Spinal cord (tissue), 10 donors: ENCODE data around the gene CAMSAP3. TPM values are rescaled to one million over a fixed set of nuclear protein-coding genes. Genes with fewer than 3 reads are reported as not detected.

Source experiments
- DNase-seq, 6 donors: peaks; one replicate each; pipeline versions ENCODE4 v3.0.0 to v3.0.0-alpha.2; 2013 to 2015; ENCODE audit warnings: low spot score in 6 of 6, low read depth in 4 of 6
- H3K27ac ChIP-seq: one replicate; pipeline ENCODE4 v1.5.1; 2013; ENCODE audit warnings: low read depth, low read length, control low read depth
- H3K27me3 ChIP-seq: one replicate; pipeline ENCODE4 v1.6.1; 2013; ENCODE audit warnings: low read length; ENCODE audit not compliant: control insufficient read depth, insufficient read depth
- H3K36me3 ChIP-seq: one replicate; pipeline ENCODE4 v1.6.1; 2013; ENCODE audit warnings: low read length; ENCODE audit not compliant: control insufficient read depth, insufficient read depth
- H3K4me1 ChIP-seq: one replicate; pipeline ENCODE4 v1.6.1; 2013; ENCODE audit warnings: low read length; ENCODE audit not compliant: control insufficient read depth, insufficient read depth
- H3K4me3 ChIP-seq: one replicate; pipeline ENCODE4 v1.5.1; 2013; ENCODE audit warnings: low read depth, low read length, control low read depth
- H3K9me3 ChIP-seq: one replicate; pipeline ENCODE4 v1.6.1; 2013; ENCODE audit warnings: low read length; ENCODE audit not compliant: control insufficient read depth, insufficient read depth
- WGBS: methylation state at CpG from one replicate; pipeline ENCODE4 v1.1.5; 2013; ENCODE audit warnings: missing lambda C conversion rate; ENCODE audit not compliant: insufficient coverage; 5-methylcytosine and 5-hydroxymethylcytosine counted together
- long read RNA-seq, 4 donors: transcript quantifications; one replicate each; lab custom pipeline, GENCODE V29; 2026
- polyA plus RNA-seq, 2 donors: library from polyadenylated mRNA; unstranded; fragments of 120-200 nt; gene quantifications; one replicate each; pipeline ENCODE4 v1.2.1, GENCODE V29; 2013; ENCODE audit not compliant: insufficient read length in 2 of 2
- total RNA-seq, 2 donors: library from RNA; depleted of rRNA in 1 of 2; stranded (reverse); fragments of 120-200 nt in 1 of 2; fragments of >200 nt in 1 of 2; gene quantifications; one replicate each; pipeline versions ENCODE4 v1.2.3 to v1.2.4, GENCODE V29; 2013 to 2014
- donor health status: healthy.

The CAMSAP3 gene, protein sequence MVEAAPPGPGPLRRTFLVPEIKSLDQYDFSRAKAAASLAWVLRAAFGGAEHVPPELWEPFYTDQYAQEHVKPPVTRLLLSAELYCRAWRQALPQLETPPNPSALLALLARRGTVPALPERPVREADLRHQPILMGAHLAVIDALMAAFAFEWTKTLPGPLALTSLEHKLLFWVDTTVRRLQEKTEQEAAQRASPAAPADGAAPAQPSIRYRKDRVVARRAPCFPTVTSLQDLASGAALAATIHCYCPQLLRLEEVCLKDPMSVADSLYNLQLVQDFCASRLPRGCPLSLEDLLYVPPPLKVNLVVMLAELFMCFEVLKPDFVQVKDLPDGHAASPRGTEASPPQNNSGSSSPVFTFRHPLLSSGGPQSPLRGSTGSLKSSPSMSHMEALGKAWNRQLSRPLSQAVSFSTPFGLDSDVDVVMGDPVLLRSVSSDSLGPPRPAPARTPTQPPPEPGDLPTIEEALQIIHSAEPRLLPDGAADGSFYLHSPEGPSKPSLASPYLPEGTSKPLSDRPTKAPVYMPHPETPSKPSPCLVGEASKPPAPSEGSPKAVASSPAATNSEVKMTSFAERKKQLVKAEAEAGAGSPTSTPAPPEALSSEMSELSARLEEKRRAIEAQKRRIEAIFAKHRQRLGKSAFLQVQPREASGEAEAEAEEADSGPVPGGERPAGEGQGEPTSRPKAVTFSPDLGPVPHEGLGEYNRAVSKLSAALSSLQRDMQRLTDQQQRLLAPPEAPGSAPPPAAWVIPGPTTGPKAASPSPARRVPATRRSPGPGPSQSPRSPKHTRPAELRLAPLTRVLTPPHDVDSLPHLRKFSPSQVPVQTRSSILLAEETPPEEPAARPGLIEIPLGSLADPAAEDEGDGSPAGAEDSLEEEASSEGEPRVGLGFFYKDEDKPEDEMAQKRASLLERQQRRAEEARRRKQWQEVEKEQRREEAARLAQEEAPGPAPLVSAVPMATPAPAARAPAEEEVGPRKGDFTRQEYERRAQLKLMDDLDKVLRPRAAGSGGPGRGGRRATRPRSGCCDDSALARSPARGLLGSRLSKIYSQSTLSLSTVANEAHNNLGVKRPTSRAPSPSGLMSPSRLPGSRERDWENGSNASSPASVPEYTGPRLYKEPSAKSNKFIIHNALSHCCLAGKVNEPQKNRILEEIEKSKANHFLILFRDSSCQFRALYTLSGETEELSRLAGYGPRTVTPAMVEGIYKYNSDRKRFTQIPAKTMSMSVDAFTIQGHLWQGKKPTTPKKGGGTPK
- 1 to 10 TPM; 4.9 to 7.9 TPM for total RNA-seq
- polyA plus RNA-seq: 10 to 100 TPM; 41.4 to 45.8 TPM
- long read RNA-seq, donor 1, partial matches to known transcripts: 6 of 6 reads
- long read RNA-seq, donor 1, other reads (novel, unspliced or antisense): 0 of 6 reads
- long read RNA-seq, donor 2, partial matches to known transcripts: 6 of 7 reads
- long read RNA-seq, donor 2, other reads (novel, unspliced or antisense): 0 of 7 reads
- long read RNA-seq, donor 3, partial matches to known transcripts: 12 of 18 reads
- long read RNA-seq, donor 3, other reads (novel, unspliced or antisense): 5 of 18 reads
- long read RNA-seq, donor 4, partial matches to known transcripts: 73 of 92 reads
- long read RNA-seq, donor 4, other reads (novel, unspliced or antisense): 19 of 92 reads

GRCh38 chr19:7595466-7596133, at the start of gene CAMSAP3:
TSS of gene CAMSAP3 (plus strand) at chr19:7595863. CDS start at chr19:7596003, 140 bp downstream.
- peak; percentile 13 to 94 (median 50) for DNase-seq
- under 1% methylated on average over 72 of the region's 78 CpGs for WGBS

DNA sequence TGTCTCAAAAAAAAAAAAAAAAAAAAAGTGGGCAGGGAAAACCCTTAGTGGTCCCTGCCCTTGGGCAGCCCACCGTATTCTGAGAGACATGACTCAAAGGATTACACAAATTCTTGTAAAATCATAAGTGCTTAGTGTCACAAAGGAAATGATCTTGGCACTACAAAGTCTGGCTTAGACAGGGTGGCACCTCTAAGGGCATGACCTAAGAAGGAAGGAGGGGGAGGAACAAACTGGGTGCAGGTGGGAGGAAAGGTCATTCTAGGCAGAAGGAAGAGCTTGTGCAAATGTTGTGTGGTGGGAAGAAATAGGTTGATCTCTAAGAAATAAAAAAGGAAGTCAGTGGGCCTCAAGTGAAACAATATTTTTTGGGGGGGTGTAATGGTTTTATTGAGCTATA, 49.8 kb upstream of the CAMSAP3 start:
- Histone ChIP-seq H3K36me3 (peaks cover 60% of the 10 kb centered on the region), H3K27ac (no peak overlapping the region), H3K27me3 (no peaks in the 10 kb centered on the region), H3K4me1 (peaks cover 6% of the 10 kb centered on the region), H3K4me3 (no peak overlapping the region), H3K9me3 (no peaks in the 10 kb centered on the region)
- 100% methylated on average over 1 of the region's 1 CpG for WGBS
- DNase-seq: no peak

More at GRCh38 chr19:7595466-7596133, at the start of gene CAMSAP3:
- H3K9me3 ChIP-seq: no peaks in the 10 kb centered on the region
- peaks cover 16% of the 10 kb centered on the region for H3K4me1 ChIP-seq
- H3K4me3 ChIP-seq: peak within 1 kb of the TSS; percentile 31
- no peak within 1 kb of the TSS for H3K27ac ChIP-seq
- H3K27me3 ChIP-seq: peaks cover 6% of the 10 kb centered on the region
- H3K36me3 ChIP-seq: no peaks in the 10 kb centered on the region

DNA sequence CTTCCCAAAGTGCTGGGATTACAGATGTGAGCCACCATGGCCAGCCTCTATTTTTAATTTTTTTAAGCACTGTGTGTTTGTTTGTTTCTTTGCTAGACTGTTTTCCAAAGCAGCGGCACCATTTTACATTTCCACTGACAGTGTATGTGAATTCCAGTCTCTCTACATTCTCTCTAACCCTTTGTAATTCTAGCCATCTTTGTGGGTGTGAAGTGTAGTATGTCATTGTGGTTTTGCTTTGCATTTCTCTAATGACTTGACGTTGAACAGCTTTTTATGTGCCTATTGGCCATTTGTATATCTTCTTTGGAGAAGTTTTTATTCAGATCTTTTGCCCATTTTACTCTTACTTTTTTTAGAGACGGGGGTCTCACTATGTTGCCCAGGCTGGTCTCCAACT, 48.5 kb upstream of the CAMSAP3 start:
- peaks cover 48% of the 10 kb centered on the region for H3K36me3 ChIP-seq
- no peak overlapping the region for H3K27ac ChIP-seq
- H3K4me1 ChIP-seq: peaks cover 16% of the 10 kb centered on the region
- no peaks in the 10 kb centered on the region for H3K9me3 ChIP-seq
- DNase-seq: no peak
- H3K27me3 ChIP-seq: no peaks in the 10 kb centered on the region
- WGBS: 100% methylated on average over 1 of the region's 3 CpGs
- H3K4me3 ChIP-seq: no peak overlapping the region

GRCh38 chr19:7549429-7550148, 46.1 kb upstream of the CAMSAP3 start:
- DNase-seq: no peak
- peaks cover 16% of the 10 kb centered on the region for H3K4me1 ChIP-seq
- 95% methylated on average over 36 of the region's 36 CpGs for WGBS
- no peak overlapping the region for H3K27ac ChIP-seq
- H3K27me3 ChIP-seq: no peaks in the 10 kb centered on the region
- H3K4me3 ChIP-seq: no peak overlapping the region
- H3K9me3 ChIP-seq: no peaks in the 10 kb centered on the region
- peaks cover 37% of the 10 kb centered on the region for H3K36me3 ChIP-seq

DNA sequence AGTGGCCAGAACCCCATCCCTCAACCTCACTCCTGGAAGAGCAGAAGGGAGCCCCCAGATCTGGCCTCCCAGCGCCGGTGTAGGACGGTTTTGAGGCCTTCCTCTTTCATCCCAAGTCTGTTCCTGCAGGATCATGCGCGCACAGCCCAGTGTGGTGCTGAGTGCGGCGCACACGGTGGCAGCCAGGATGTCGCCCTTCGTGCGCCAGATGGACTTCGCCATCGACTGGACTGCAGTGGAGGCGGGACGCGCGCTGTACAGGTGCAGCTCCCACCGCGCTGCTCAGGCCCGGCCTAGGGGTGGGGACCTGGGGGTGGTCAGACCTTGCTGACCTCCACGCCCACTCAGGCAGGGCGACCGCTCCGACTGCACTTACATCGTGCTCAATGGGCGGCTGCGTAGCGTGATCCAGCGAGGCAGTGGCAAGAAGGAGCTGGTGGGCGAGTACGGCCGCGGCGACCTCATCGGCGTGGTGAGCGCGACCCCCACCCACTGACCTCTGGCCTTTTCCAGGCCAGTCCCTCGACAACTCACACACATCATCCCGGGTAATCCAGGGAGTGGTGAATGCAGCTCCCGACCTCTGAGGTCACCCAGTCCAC, 45.4 kb upstream of the CAMSAP3 start:
- WGBS: 92% methylated on average over 39 of the region's 41 CpGs
- H3K4me1 ChIP-seq: peaks cover 16% of the 10 kb centered on the region
- H3K9me3 ChIP-seq: no peaks in the 10 kb centered on the region
- H3K27me3 ChIP-seq: no peaks in the 10 kb centered on the region
- no peak overlapping the region for H3K27ac ChIP-seq
- DNase-seq: no peak
- no peak overlapping the region for H3K4me3 ChIP-seq
- peaks cover 37% of the 10 kb centered on the region for H3K36me3 ChIP-seq

- no peak overlapping the region for H3K27ac ChIP-seq
- H3K4me3 ChIP-seq: peak overlapping the region; percentile 33
- WGBS: 14% methylated on average over 41 of the region's 51 CpGs
- peak; percentile 76 to 99 (median 91) for DNase-seq
- H3K9me3 ChIP-seq: no peaks in the 10 kb centered on the region
- H3K27me3 ChIP-seq: no peaks in the 10 kb centered on the region
- peaks cover 16% of the 10 kb centered on the region for H3K4me1 ChIP-seq
- H3K36me3 ChIP-seq: peaks cover 43% of the 10 kb centered on the region
Observed at GRCh38 chr19:7550987-7551761, 44.5 kb upstream of the CAMSAP3 start.

- 80% methylated on average over 2 of the region's 2 CpGs for WGBS
- no peak for DNase-seq
- H3K27me3 ChIP-seq: no peaks in the 10 kb centered on the region
- H3K9me3 ChIP-seq: no peaks in the 10 kb centered on the region
- no peak overlapping the region for H3K4me3 ChIP-seq
- H3K4me1 ChIP-seq: peaks cover 16% of the 10 kb centered on the region
- H3K27ac ChIP-seq: no peak overlapping the region
- H3K36me3 ChIP-seq: peaks cover 59% of the 10 kb centered on the region
Observed at GRCh38 chr19:7552781-7553180, 42.9 kb upstream of the CAMSAP3 start.
